Measurements from ENCODE around the gene AXIN2. TPM values are rescaled to one million over a fixed set of nuclear protein-coding genes. Genes with fewer than 3 reads are reported as not detected.

The AXIN2 gene
- total RNA-seq, 1 donor from 2014 or later, result 8.9 TPM

GRCh38 chr17:65495122-65496055 is 66.1 kb downstream of the AXIN2 start:
- Histone ChIP-seq H4K20me1 (ENCODE audit: insufficient read depth, low read length) (no peaks in the 10 kb centered on the region), H3K4me2 (ENCODE audit: low read length) (peak overlapping the region; percentile 54), H3K9ac (ENCODE audit: low read length) (no peak overlapping the region), H3K27me3 (ENCODE audit: insufficient read depth, low read length) (peaks cover 4% of the 10 kb centered on the region), H3K27ac (ENCODE audit: low read depth, low read length) (no peak overlapping the region), H3K9me3 (ENCODE audit: insufficient read depth, low read depth, low read length) (no peaks in the 10 kb centered on the region), H3K79me2 (ENCODE audit: insufficient read depth, low read length) (no peaks in the 10 kb centered on the region), H3K4me3 (ENCODE audit: insufficient read depth, low read depth, low read length) (peak overlapping the region; percentile 1), H2AFZ (ENCODE audit: low read depth, low read length) (peak overlapping the region; percentile 37), H3K36me3 (ENCODE audit: insufficient read depth, low read length) (no peaks in the 10 kb centered on the region), H3K4me1 (ENCODE audit: insufficient read depth, low read length) (no peaks in the 10 kb centered on the region)
- TF ChIP-seq EZH2 (IDR thresholded peaks at IDR 0.05; ENCODE audit: insufficient read depth, low read length), result no peak
- peak overlapping the region; percentile 26 for H3K27ac Mint-ChIP-seq (ENCODE audit: unreplicated experiment)
- H3K36me3 Mint-ChIP-seq (ENCODE audit: low read depth, unreplicated experiment), result no peaks in the 10 kb centered on the region
- peaks cover 4% of the 10 kb centered on the region for H3K9me3 Mint-ChIP-seq (ENCODE audit: unreplicated experiment)
- H3K27me3 Mint-ChIP-seq (ENCODE audit: low read depth, unreplicated experiment), result peaks cover 46% of the 10 kb centered on the region
- no peak overlapping the region for H3K4me3 Mint-ChIP-seq (ENCODE audit: unreplicated experiment)
- FAIRE-seq, result no peak
- H3K4me1 Mint-ChIP-seq (ENCODE audit: low read depth, unreplicated experiment), result peaks cover 8% of the 10 kb centered on the region
- DNase-seq (ENCODE audit: low read depth), result peak; percentile 13

GRCh38 chr17:65489413-65490155 is 71.9 kb downstream of the AXIN2 start:
- Histone ChIP-seq H4K20me1 (ENCODE audit: insufficient read depth, low read length) (no peaks in the 10 kb centered on the region), H3K4me1 (ENCODE audit: insufficient read depth, low read length) (peaks cover 7% of the 10 kb centered on the region), H3K27me3 (ENCODE audit: insufficient read depth, low read length) (no peaks in the 10 kb centered on the region), H3K27ac (ENCODE audit: low read depth, low read length) (no peak overlapping the region), H3K9me3 (ENCODE audit: insufficient read depth, low read depth, low read length) (no peaks in the 10 kb centered on the region), H3K9ac (ENCODE audit: low read length) (no peak overlapping the region), H3K36me3 (ENCODE audit: insufficient read depth, low read length) (no peaks in the 10 kb centered on the region), H2AFZ (ENCODE audit: low read depth, low read length) (no peak overlapping the region), H3K79me2 (ENCODE audit: insufficient read depth, low read length) (no peaks in the 10 kb centered on the region), H3K4me2 (ENCODE audit: low read length) (no peak overlapping the region), H3K4me3 (ENCODE audit: insufficient read depth, low read depth, low read length) (no peak overlapping the region)
- Mint-ChIP-seq H3K27me3 (ENCODE audit: low read depth, unreplicated experiment) (peaks cover 35% of the 10 kb centered on the region), H3K4me3 (ENCODE audit: unreplicated experiment) (no peak overlapping the region), H3K9me3 (ENCODE audit: unreplicated experiment) (peaks cover 4% of the 10 kb centered on the region), H3K4me1 (ENCODE audit: low read depth, unreplicated experiment) (no peaks in the 10 kb centered on the region), H3K36me3 (ENCODE audit: low read depth, unreplicated experiment) (peaks cover 3% of the 10 kb centered on the region), H3K27ac (ENCODE audit: unreplicated experiment) (no peak overlapping the region)
- DNase-seq (ENCODE audit: low read depth), result no peak
- TF ChIP-seq EZH2 (IDR thresholded peaks at IDR 0.05; ENCODE audit: insufficient read depth, low read length), result no peak
- TF ChIP-seq CTCF (IDR thresholded peaks at IDR 0.05; ENCODE audit: insufficient read depth, low read depth, low read length), result no peak
- no peak for FAIRE-seq

- FAIRE-seq (no peak), DNase-seq (ENCODE audit: low read depth) (no peak)
- Histone ChIP-seq H3K9ac (ENCODE audit: low read length) (no peak overlapping the region), H3K79me2 (ENCODE audit: insufficient read depth, low read length) (no peaks in the 10 kb centered on the region), H3K27ac (ENCODE audit: low read depth, low read length) (no peak overlapping the region), H3K4me2 (ENCODE audit: low read length) (no peak overlapping the region), H3K9me3 (ENCODE audit: insufficient read depth, low read depth, low read length) (no peaks in the 10 kb centered on the region), H4K20me1 (ENCODE audit: insufficient read depth, low read length) (no peaks in the 10 kb centered on the region), H3K27me3 (ENCODE audit: insufficient read depth, low read length) (no peaks in the 10 kb centered on the region), H2AFZ (ENCODE audit: low read depth, low read length) (no peak overlapping the region), H3K4me1 (ENCODE audit: insufficient read depth, low read length) (peaks cover 7% of the 10 kb centered on the region), H3K36me3 (ENCODE audit: insufficient read depth, low read length) (no peaks in the 10 kb centered on the region), H3K4me3 (ENCODE audit: insufficient read depth, low read depth, low read length) (no peak overlapping the region)
- H3K27me3 Mint-ChIP-seq (ENCODE audit: low read depth, unreplicated experiment), result peaks cover 35% of the 10 kb centered on the region
- no peaks in the 10 kb centered on the region for H3K4me1 Mint-ChIP-seq (ENCODE audit: low read depth, unreplicated experiment)
- no peak overlapping the region for H3K4me3 Mint-ChIP-seq (ENCODE audit: unreplicated experiment)
- H3K36me3 Mint-ChIP-seq (ENCODE audit: low read depth, unreplicated experiment), result peaks cover 3% of the 10 kb centered on the region
- TF ChIP-seq EZH2 (IDR thresholded peaks at IDR 0.05; ENCODE audit: insufficient read depth, low read length) (no peak), CTCF (IDR thresholded peaks at IDR 0.05; ENCODE audit: insufficient read depth, low read depth, low read length) (no peak)
- no peak overlapping the region for H3K27ac Mint-ChIP-seq (ENCODE audit: unreplicated experiment)
- H3K9me3 Mint-ChIP-seq (ENCODE audit: unreplicated experiment), result peaks cover 4% of the 10 kb centered on the region
These were observed 72.8 kb downstream of the AXIN2 start for GRCh38 chr17:65488665-65489064.

Measured in astrocyte (in vitro differentiated cells and primary cell).